ENCODE data around the gene ZCWPW2. TPM values are rescaled to one million over a fixed set of nuclear protein-coding genes. Genes with fewer than 3 reads are reported as not detected.

Gene ZCWPW2
- total and polyA plus RNA-seq, 9 of the 15 experiments (the other 6 are each of a cell fraction or from before 2014, with no cell fraction given), result 0.10 to 0.77 (median 0.44) TPM

DNA sequence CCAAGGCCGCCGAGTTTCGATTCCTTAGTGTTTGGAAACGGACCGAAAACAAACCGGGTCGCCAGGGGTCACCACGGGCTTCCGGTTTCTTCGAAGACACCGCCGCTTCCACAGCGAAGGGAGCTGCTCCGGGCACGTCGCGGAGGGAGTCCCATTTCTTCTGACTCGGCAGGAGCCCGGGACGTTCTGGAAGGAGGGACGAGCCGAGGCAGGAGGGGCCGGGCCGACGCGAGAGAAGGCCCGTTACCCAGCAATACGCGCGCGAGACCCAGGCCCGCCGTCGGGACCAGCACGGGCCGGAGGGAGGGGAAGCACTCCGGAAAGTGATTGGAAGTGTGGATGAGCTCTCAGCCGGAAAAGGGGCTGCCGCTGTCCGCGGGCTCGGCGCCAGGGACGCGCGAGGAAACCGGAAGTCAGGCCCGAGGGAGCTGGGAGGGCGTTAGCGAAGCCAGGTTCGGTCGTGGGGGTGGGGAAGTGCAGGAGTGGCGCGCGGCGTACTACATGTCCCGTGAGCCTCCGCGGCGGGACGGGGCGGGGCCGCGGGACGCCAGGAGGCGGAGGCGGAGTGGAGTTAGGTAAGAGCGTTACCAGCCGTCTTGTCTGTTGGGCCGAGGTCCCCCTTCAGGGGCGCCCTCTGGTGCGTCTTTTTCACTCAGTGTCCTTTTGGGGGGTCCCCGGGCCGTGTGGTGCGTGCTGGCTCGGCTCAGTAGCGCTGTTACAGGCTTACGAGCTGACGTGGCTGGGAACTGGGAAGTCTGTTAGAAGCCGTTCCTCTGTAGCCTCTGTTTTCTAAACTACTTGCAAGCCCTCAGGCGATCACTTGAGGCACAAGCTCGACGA is at the start of gene ZCWPW2, which contains the start of gene AZI2 (continued):
- TF ChIP-seq, protein P1, sequence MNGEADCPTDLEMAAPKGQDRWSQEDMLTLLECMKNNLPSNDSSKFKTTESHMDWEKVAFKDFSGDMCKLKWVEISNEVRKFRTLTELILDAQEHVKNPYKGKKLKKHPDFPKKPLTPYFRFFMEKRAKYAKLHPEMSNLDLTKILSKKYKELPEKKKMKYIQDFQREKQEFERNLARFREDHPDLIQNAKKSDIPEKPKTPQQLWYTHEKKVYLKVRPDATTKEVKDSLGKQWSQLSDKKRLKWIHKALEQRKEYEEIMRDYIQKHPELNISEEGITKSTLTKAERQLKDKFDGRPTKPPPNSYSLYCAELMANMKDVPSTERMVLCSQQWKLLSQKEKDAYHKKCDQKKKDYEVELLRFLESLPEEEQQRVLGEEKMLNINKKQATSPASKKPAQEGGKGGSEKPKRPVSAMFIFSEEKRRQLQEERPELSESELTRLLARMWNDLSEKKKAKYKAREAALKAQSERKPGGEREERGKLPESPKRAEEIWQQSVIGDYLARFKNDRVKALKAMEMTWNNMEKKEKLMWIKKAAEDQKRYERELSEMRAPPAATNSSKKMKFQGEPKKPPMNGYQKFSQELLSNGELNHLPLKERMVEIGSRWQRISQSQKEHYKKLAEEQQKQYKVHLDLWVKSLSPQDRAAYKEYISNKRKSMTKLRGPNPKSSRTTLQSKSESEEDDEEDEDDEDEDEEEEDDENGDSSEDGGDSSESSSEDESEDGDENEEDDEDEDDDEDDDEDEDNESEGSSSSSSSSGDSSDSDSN (IDR thresholded peaks at IDR 0.05; ENCODE audit: borderline replicate concordance in 1 of 2, low read depth in 2 of 2, low read length in 2 of 2), result peak; percentile 91 to 94; a peak in 3 of 4 replicates
- TF ChIP-seq, protein P2, sequence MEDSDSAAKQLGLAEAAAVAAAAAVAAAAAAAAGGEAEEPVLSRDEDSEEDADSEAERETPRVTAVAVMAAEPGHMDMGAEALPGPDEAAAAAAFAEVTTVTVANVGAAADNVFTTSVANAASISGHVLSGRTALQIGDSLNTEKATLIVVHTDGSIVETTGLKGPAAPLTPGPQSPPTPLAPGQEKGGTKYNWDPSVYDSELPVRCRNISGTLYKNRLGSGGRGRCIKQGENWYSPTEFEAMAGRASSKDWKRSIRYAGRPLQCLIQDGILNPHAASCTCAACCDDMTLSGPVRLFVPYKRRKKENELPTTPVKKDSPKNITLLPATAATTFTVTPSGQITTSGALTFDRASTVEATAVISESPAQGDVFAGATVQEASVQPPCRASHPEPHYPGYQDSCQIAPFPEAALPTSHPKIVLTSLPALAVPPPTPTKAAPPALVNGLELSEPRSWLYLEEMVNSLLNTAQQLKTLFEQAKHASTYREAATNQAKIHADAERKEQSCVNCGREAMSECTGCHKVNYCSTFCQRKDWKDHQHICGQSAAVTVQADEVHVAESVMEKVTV (CRISPR knock-in tag; IDR thresholded peaks at IDR 0.05), result no peak
- TF ChIP-seq, protein P3, sequence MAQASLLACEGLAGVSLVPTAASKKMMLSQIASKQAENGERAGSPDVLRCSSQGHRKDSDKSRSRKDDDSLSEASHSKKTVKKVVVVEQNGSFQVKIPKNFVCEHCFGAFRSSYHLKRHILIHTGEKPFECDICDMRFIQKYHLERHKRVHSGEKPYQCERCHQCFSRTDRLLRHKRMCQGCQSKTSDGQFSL (CRISPR knock-in tag; IDR thresholded peaks at IDR 0.05), result 0 out of 2 replicates have a peak, but pooled peaks have one; percentile 10
- TF ChIP-seq, protein P3 (tag; IDR thresholded peaks at IDR 0.05), result peak in 1 of 2 experiments; percentile 35; a peak in 1 of 4 replicates
- no peak for TF ChIP-seq ZNF146 (CRISPR knock-in tag; IDR thresholded peaks at IDR 0.05; ENCODE audit: unreplicated experiment)
- TF ChIP-seq BDP1 (IDR thresholded peaks at IDR 0.05; ENCODE audit: insufficient read depth, insufficient read length), result no peak
- no peak for TF ChIP-seq TCF7L2 (IDR thresholded peaks at IDR 0.05; ENCODE audit: low read depth, low read length)
- peak; percentile 93 for TF ChIP-seq FOXJ2 (tag; IDR thresholded peaks at IDR 0.05)
- TF ChIP-seq ZKSCAN8 (CRISPR knock-in tag; IDR thresholded peaks at IDR 0.05), result no peak
- peak; percentile 25; the same call in 1 of the 2 replicates for TF ChIP-seq EP300 (IDR thresholded peaks at IDR 0.05; ENCODE audit: low read length)
- peak; percentile 32; the same call in 1 of the 2 replicates for TF ChIP-seq NCOR1 (IDR thresholded peaks at IDR 0.05)
- TF ChIP-seq, protein P4, sequence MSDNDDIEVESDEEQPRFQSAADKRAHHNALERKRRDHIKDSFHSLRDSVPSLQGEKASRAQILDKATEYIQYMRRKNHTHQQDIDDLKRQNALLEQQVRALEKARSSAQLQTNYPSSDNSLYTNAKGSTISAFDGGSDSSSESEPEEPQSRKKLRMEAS (CRISPR knock-in tag; IDR thresholded peaks at IDR 0.05), result peak; percentile 71
- TF ChIP-seq, protein P5, sequence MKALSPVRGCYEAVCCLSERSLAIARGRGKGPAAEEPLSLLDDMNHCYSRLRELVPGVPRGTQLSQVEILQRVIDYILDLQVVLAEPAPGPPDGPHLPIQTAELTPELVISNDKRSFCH (CRISPR knock-in tag; IDR thresholded peaks at IDR 0.05), result no peak
- TF ChIP-seq, protein P5 (tag; IDR thresholded peaks at IDR 0.05), result peak; percentile 6
- TF ChIP-seq TEAD1 (CRISPR knock-in tag; IDR thresholded peaks at IDR 0.05), result peak in 1 of 2 experiments; percentile 73; a peak in 3 of 4 replicates
- peak; percentile 41 for TF ChIP-seq RB1 (IDR thresholded peaks at IDR 0.05; ENCODE audit: low read depth)
- no peak for TF ChIP-seq ZNF140 (CRISPR knock-in tag; IDR thresholded peaks at IDR 0.05)
- no peak for TF ChIP-seq DMBX1 (CRISPR knock-in tag; IDR thresholded peaks at IDR 0.05; ENCODE audit: borderline replicate concordance)
- TF ChIP-seq HIVEP1 (CRISPR knock-in tag; IDR thresholded peaks at IDR 0.05), result no peak
- no peak for TF ChIP-seq YBX1 (IDR thresholded peaks at IDR 0.05)
- TF ChIP-seq, protein P6, sequence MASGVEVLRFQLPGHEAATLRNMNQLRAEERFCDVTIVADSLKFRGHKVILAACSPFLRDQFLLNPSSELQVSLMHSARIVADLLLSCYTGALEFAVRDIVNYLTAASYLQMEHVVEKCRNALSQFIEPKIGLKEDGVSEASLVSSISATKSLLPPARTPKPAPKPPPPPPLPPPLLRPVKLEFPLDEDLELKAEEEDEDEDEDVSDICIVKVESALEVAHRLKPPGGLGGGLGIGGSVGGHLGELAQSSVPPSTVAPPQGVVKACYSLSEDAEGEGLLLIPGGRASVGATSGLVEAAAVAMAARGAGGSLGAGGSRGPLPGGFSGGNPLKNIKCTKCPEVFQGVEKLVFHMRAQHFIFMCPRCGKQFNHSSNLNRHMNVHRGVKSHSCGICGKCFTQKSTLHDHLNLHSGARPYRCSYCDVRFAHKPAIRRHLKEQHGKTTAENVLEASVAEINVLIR (CRISPR knock-in tag; IDR thresholded peaks at IDR 0.05), result no peak; the same call in 1 of the 2 replicates
